GM12878 (cell line): ENCODE data around the gene IL1RAPL1. TPM values are rescaled to one million over a fixed set of nuclear protein-coding genes. Genes with fewer than 3 reads are reported as not detected.

Experiments used
- ATAC-seq: fragments of 200-7000 bp; cut with Tn5 transposase; 3 replicates; pipeline ENCODE4 v1.9.1; 2020; ENCODE audit warnings: mild to moderate bottlenecking, moderate library complexity
- BruUV-seq: library from RNA; stranded (reverse); fragments of 400-500 nt; replicated peaks from 2 replicates; lab custom pipeline; 2021; lab: Mats Ljungman, UMichigan
- CTCF ChIA-PET: fragments of 300-600 bp; sonication (Branson Sonifier 250); formaldehyde crosslinking; extraction: SDS; loops from one replicate; lab custom pipeline; 2021; ENCODE audit warnings: inconsistent platforms; lab: Yijun Ruan, JAX
- POLR2A ChIA-PET: fragments of 350-600 bp; formaldehyde crosslinking; extraction: SDS; loops from one replicate; lab custom pipeline; 2021; ENCODE audit warnings: inconsistent platforms; lab: Charles Lee
- RAD21 ChIA-PET: fragments of 300-600 bp; sonication (Branson Sonifier 250); formaldehyde crosslinking; loops from one replicate; lab custom pipeline; 2023; ENCODE audit warnings: antibody characterized with exemption; ENCODE audit not compliant: unreplicated experiment; lab: Charles Lee
- SMC1A ChIA-PET: fragments of 300-600 bp; sonication (Branson Sonifier 250); formaldehyde crosslinking; loops from one replicate; lab custom pipeline; 2023; ENCODE audit not compliant: unreplicated experiment, uncharacterized antibody; lab: Charles Lee
- DNase-seq: peaks from one replicate; pipeline ENCODE4 v3.0.0-alpha.2; 2011; ENCODE audit warnings: low read depth, low spot score
- FAIRE-seq: peaks from 3 replicates; lab custom pipeline; 2011; peaks lifted over from hg19 to GRCh38; lab: Jason Lieb, UNC
- H2AFZ ChIP-seq: 2 replicates; pipeline ENCODE4 v1.6.0; 2011; ENCODE audit warnings: low read depth, low read length, control low read depth; ENCODE audit not compliant: control insufficient read depth
- H3K27ac ChIP-seq: 2 replicates; pipeline ENCODE4 v1.5.1; 2011; ENCODE audit warnings: control low read depth; ENCODE audit not compliant: control insufficient read depth, insufficient read depth
- H3K27me3 ChIP-seq, 2 experiments: replicated peaks in 1 of 2; 2 replicates each; pipeline versions ENCODE4 v1.6.0 to v1.6.1; 2011; ENCODE audit warnings: low read length in 1 of 2; ENCODE audit not compliant: control insufficient read depth in 2 of 2, insufficient read depth in 2 of 2
- H3K36me3 ChIP-seq, 2 experiments: 2 replicates each; pipeline ENCODE4 v1.5.1; 2011; ENCODE audit warnings: low read length in 1 of 2; ENCODE audit not compliant: control insufficient read depth in 2 of 2, insufficient read depth in 2 of 2
- H3K4me1 ChIP-seq: 2 replicates; pipeline ENCODE4 v1.6.1; 2011; ENCODE audit warnings: mild to moderate bottlenecking, low read length, moderate library complexity, mixed read lengths; ENCODE audit not compliant: control insufficient read depth, insufficient read depth
- H3K4me2 ChIP-seq: 2 replicates; pipeline ENCODE4 v1.6.0; 2011; ENCODE audit warnings: control low read depth; ENCODE audit not compliant: control insufficient read depth, insufficient read depth
- H3K4me3 ChIP-seq: fragments of 200-600 bp; sonication (generic); 2 replicates; pipeline ENCODE4 v1.5.1; 2016
- H3K79me2 ChIP-seq: 2 replicates; pipeline ENCODE4 v1.6.0; 2011; ENCODE audit warnings: low read length; ENCODE audit not compliant: control insufficient read depth, insufficient read depth
- H3K9ac ChIP-seq: 2 replicates; pipeline ENCODE4 v1.8.0; 2011; ENCODE audit warnings: low read length, control low read depth, mixed read lengths; ENCODE audit not compliant: control insufficient read depth, insufficient read depth
- H3K9me3 ChIP-seq: replicated peaks from 3 replicates; pipeline ENCODE4 v1.5.1; 2011; ENCODE audit warnings: mild to moderate bottlenecking, low read length; ENCODE audit not compliant: control insufficient read depth, insufficient read depth
- H4K20me1 ChIP-seq: 2 replicates; pipeline ENCODE4 v1.6.0; 2011; ENCODE audit not compliant: control insufficient read depth, insufficient read depth
- BCL11A ChIP-seq: IDR thresholded peaks from 2 replicates; pipeline ENCODE4 v1.6.1; 2011; ENCODE audit warnings: low read depth, low read length
- BRCA1 ChIP-seq: IDR thresholded peaks from 2 replicates; pipeline ENCODE4 v1.6.1; 2011; ENCODE audit warnings: low read depth, low read length, improper control_type of control experiment
- ESRRA ChIP-seq: IDR thresholded peaks from 2 replicates; pipeline ENCODE4 v1.6.1; 2012; ENCODE audit warnings: mild to moderate bottlenecking, low read length, improper control_type of control experiment
- MEF2A ChIP-seq: IDR thresholded peaks from 2 replicates; pipeline ENCODE4 v1.6.1; 2011; ENCODE audit warnings: low read depth, mild to moderate bottlenecking, low read length, moderate library complexity; ENCODE audit not compliant: insufficient read depth
- NRF1 ChIP-seq: conservative IDR thresholded peaks from 2 replicates; pipeline ENCODE4 v1.6.1; 2011; ENCODE audit warnings: mild to moderate bottlenecking, low read depth, low read length, improper control_type of control experiment
- RB1 ChIP-seq: fragments of 450-650 bp; formaldehyde crosslinking; IDR thresholded peaks from 2 replicates; pipeline ENCODE4 v1.6.1; 2017; ENCODE audit warnings: mild to moderate bottlenecking, borderline replicate concordance
- RUNX3 ChIP-seq: IDR thresholded peaks from 2 replicates; pipeline ENCODE4 v1.6.1; 2012; ENCODE audit warnings: low read length, inconsistent platforms
- SP1 ChIP-seq: IDR thresholded peaks from one replicate; pipeline ENCODE4 v1.6.1; 2011; ENCODE audit warnings: low read depth, low read length
- WGBS: methylation state at CpG from one replicate; pipeline ENCODE4 v1.1.6; 2016; ENCODE audit warnings: low lambda C conversion rate; ENCODE audit not compliant: insufficient replicate concordance, insufficient coverage; ENCODE audit errors: missing lambda C conversion rate; 5-methylcytosine and 5-hydroxymethylcytosine counted together
- in situ Hi-C: fragments of 300-500 bp; cut with MboI; formaldehyde crosslinking; loops from 9 replicates; pipeline ENCODE4 v1.14.3; 2018; ENCODE audit warnings: mixed read lengths
- intact Hi-C: fragments of 100-400 bp; cut with micrococcal nuclease; formaldehyde crosslinking; loops from one replicate; pipeline ENCODE4 v1.14.2; 2022; ENCODE audit not compliant: unreplicated experiment
- polyA plus RNA-seq, 11 experiments: library from polyadenylated mRNA; depleted of rRNA in 4 of 11; unstranded in 6 of 11; stranded (reverse) in 5 of 11; fragments of >200 nt; fragmentation: Nextera tagmentation in 4 of 11; fragmentation: Illumina TruSeq in 1 of 11; extraction: Ambion mirVana in 4 of 11; extraction: Trizol in 1 of 11; gene quantifications; 1 replicate in 1 of 11; 2 replicates in 10 of 11; pipeline versions ENCODE4 v1.2.1 to v1.2.3, GENCODE V29; 2011 to 2016; ENCODE audit warnings: inconsistent platforms in 2 of 11, missing spikeins in 2 of 11, low read depth in 1 of 11
- total RNA-seq, 4 experiments: library from RNA; depleted of rRNA in 3 of 4; stranded (reverse); fragments of >200 nt in 3 of 4; fragmentation: Illumina TruSeq in 1 of 4; extraction: Trizol in 1 of 4; gene quantifications; 2 replicates each; pipeline versions ENCODE4 v1.2.1 to v1.2.3, GENCODE V29; 2013 to 2021
- TF ChIP-seq, protein P1 (sequence below): IDR thresholded peaks from 2 replicates; pipeline ENCODE4 v1.6.1; 2012; ENCODE audit warnings: low read length, inconsistent platforms
- TF ChIP-seq, protein P2 (sequence below): fragments of 450-650 bp; IDR thresholded peaks from 2 replicates; pipeline ENCODE4 v1.6.1; 2016; ENCODE audit warnings: mild to moderate bottlenecking
- TF ChIP-seq, protein P3 (sequence below): IDR thresholded peaks from 2 replicates; pipeline ENCODE4 v1.6.1; 2011; ENCODE audit warnings: low read depth, low read length, improper control_type of control experiment, borderline replicate concordance
- TF ChIP-seq, protein P4 (sequence below): fragments of 450-650 bp; IDR thresholded peaks from 2 replicates; pipeline ENCODE4 v1.6.1; 2017; ENCODE audit warnings: mild to moderate bottlenecking, moderate library complexity

The IL1RAPL1 gene
- total and polyA plus RNA-seq, 10 of the 15 experiments (the other 5 are each of a cell fraction or from before 2014, with no cell fraction given) = not detected

DNA sequence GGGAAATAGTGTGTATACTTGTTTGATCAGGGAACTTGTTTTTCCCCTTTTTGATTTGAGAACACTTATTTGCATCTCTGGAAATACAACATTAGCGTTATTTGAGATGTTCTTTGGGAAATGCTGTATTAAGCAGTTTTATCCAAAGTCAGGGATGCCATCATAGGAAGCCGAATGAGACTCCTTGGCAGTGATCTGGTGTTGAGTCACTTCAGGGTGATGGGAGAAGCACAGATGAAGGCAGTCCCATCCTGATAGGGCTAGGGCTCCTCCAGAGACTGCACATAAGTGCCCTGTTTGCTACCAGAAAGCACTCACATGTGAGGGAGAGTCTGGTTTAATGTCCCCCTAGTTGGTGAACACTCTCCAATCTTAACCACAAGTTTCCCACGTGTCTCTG, 62.3 kb downstream of the IL1RAPL1 start (continued):
- TF ChIP-seq, protein P1, sequence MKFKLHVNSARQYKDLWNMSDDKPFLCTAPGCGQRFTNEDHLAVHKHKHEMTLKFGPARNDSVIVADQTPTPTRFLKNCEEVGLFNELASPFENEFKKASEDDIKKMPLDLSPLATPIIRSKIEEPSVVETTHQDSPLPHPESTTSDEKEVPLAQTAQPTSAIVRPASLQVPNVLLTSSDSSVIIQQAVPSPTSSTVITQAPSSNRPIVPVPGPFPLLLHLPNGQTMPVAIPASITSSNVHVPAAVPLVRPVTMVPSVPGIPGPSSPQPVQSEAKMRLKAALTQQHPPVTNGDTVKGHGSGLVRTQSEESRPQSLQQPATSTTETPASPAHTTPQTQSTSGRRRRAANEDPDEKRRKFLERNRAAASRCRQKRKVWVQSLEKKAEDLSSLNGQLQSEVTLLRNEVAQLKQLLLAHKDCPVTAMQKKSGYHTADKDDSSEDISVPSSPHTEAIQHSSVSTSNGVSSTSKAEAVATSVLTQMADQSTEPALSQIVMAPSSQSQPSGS = no peak

DNA sequence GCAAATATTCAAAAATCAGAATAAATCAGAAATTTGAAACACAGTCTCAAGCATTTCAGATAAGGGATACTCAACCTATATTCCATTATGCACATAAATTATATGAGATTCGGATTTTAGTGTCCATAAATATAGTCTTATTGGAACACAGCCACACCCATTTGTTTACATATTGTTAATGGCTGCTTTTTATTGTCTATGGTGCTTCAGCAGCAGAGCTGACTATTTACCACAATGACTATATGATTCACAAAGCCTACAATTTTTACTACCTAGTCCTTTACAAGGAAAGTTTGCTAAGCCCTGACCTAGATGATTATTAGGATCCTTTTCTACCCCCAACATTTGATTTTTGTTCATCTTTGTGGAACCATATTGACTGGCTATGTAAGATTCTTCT, 63.9 kb downstream of the IL1RAPL1 start:
- no peak overlapping the region for H3K4me2 ChIP-seq
- no TSS peak for BruUV-seq
- no peaks in the 10 kb centered on the region for H3K4me1 ChIP-seq
- no peak overlapping the region for H3K27ac ChIP-seq
- ATAC-seq (no peak), DNase-seq (no peak), FAIRE-seq (no peak)
- no peaks in the 10 kb centered on the region for H3K36me3 ChIP-seq
- intact Hi-C loops (no loop called here), in situ Hi-C loops (no loop called here)
- ChIA-PET CTCF (no interaction called here), SMC1A (no interaction called here), POLR2A (no interaction called here), RAD21 (no interaction called here)
- H2AFZ ChIP-seq = no peak overlapping the region
- H4K20me1 ChIP-seq = no peaks in the 10 kb centered on the region
- no peaks in the 10 kb centered on the region for H3K79me2 ChIP-seq
- H3K4me3 ChIP-seq = no peak overlapping the region
- no peak overlapping the region for H3K9ac ChIP-seq
- no peak for TF ChIP-seq BCL11A
- TF ChIP-seq SP1 = no peak
- TF ChIP-seq, protein P2, sequence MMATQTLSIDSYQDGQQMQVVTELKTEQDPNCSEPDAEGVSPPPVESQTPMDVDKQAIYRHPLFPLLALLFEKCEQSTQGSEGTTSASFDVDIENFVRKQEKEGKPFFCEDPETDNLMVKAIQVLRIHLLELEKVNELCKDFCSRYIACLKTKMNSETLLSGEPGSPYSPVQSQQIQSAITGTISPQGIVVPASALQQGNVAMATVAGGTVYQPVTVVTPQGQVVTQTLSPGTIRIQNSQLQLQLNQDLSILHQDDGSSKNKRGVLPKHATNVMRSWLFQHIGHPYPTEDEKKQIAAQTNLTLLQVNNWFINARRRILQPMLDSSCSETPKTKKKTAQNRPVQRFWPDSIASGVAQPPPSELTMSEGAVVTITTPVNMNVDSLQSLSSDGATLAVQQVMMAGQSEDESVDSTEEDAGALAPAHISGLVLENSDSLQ = no peak
- no peak for TF ChIP-seq ESRRA
- no peak for TF ChIP-seq RB1
- TF ChIP-seq, protein P3, sequence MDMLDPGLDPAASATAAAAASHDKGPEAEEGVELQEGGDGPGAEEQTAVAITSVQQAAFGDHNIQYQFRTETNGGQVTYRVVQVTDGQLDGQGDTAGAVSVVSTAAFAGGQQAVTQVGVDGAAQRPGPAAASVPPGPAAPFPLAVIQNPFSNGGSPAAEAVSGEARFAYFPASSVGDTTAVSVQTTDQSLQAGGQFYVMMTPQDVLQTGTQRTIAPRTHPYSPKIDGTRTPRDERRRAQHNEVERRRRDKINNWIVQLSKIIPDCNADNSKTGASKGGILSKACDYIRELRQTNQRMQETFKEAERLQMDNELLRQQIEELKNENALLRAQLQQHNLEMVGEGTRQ = no peak
- no peak for TF ChIP-seq MEF2A
- no peak for TF ChIP-seq RUNX3
- TF ChIP-seq NRF1 = no peak
- TF ChIP-seq, protein P4, sequence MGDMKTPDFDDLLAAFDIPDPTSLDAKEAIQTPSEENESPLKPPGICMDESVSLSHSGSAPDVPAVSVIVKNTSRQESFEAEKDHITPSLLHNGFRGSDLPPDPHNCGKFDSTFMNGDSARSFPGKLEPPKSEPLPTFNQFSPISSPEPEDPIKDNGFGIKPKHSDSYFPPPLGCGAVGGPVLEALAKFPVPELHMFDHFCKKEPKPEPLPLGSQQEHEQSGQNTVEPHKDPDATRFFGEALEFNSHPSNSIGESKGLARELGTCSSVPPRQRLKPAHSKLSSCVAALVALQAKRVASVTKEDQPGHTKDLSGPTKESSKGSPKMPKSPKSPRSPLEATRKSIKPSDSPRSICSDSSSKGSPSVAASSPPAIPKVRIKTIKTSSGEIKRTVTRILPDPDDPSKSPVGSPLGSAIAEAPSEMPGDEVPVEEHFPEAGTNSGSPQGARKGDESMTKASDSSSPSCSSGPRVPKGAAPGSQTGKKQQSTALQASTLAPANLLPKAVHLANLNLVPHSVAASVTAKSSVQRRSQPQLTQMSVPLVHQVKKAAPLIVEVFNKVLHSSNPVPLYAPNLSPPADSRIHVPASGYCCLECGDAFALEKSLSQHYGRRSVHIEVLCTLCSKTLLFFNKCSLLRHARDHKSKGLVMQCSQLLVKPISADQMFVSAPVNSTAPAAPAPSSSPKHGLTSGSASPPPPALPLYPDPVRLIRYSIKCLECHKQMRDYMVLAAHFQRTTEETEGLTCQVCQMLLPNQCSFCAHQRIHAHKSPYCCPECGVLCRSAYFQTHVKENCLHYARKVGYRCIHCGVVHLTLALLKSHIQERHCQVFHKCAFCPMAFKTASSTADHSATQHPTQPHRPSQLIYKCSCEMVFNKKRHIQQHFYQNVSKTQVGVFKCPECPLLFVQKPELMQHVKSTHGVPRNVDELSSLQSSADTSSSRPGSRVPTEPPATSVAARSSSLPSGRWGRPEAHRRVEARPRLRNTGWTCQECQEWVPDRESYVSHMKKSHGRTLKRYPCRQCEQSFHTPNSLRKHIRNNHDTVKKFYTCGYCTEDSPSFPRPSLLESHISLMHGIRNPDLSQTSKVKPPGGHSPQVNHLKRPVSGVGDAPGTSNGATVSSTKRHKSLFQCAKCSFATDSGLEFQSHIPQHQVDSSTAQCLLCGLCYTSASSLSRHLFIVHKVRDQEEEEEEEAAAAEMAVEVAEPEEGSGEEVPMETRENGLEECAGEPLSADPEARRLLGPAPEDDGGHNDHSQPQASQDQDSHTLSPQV = no peak
- TF ChIP-seq BRCA1 = no peak
- H3K27me3 ChIP-seq = no peaks in the 10 kb centered on the region
- H3K9me3 ChIP-seq = no peaks in the 10 kb centered on the region
- whole genome bisulfite sequencing = 0% methylated on average over 1 of the region's 1 CpG
